ENCODE results near the gene ASPG.

Gene ASPG

DNA sequence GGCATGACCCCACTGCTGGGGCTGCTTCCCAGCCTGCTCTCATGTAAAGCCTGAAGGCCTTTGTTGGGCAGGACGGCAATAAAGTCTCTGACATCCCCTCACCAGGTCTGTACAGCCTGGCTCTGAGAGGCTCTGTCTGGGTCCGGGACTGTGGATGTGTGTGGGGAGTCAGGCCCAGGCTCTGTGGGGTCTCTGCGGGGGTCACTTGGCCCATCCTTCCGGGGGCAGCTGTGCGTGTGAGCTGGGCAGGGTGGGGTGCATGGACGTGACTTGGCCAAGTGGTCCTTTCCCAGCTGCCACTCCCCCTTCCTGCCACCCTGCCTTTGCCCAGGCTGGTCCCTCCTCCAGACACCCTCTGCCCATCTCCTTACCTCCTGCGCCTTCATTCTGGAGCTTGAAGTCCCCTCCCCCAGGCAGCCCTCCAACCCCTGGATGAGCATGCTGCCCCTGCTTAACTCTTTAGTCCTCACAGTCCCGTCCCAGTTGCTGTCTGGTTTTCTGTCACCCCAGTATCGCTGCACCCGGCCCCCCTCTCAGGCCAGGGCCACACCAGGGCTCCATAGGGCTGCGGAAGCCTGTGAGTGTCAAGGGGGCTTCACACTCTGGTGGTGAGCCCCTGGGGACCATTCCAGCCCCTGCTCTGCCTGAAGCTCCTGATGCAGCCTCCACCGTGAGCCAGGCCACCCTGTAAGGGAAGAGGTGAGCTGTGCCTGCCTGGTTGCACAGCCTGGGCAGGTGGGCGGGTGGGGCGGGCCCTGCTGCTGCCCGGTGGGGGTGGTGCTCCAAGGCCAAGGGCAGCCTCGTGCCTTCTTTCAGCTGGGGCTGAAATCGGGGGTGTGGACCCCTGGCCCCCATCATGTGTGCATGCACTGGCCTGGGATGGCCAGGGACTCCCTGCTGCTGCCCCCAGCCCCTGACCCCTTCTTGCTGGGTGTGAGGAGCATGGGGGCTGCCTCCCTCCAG, 27.4 kb downstream of the ASPG start:
- TF ChIP-seq, protein P1, sequence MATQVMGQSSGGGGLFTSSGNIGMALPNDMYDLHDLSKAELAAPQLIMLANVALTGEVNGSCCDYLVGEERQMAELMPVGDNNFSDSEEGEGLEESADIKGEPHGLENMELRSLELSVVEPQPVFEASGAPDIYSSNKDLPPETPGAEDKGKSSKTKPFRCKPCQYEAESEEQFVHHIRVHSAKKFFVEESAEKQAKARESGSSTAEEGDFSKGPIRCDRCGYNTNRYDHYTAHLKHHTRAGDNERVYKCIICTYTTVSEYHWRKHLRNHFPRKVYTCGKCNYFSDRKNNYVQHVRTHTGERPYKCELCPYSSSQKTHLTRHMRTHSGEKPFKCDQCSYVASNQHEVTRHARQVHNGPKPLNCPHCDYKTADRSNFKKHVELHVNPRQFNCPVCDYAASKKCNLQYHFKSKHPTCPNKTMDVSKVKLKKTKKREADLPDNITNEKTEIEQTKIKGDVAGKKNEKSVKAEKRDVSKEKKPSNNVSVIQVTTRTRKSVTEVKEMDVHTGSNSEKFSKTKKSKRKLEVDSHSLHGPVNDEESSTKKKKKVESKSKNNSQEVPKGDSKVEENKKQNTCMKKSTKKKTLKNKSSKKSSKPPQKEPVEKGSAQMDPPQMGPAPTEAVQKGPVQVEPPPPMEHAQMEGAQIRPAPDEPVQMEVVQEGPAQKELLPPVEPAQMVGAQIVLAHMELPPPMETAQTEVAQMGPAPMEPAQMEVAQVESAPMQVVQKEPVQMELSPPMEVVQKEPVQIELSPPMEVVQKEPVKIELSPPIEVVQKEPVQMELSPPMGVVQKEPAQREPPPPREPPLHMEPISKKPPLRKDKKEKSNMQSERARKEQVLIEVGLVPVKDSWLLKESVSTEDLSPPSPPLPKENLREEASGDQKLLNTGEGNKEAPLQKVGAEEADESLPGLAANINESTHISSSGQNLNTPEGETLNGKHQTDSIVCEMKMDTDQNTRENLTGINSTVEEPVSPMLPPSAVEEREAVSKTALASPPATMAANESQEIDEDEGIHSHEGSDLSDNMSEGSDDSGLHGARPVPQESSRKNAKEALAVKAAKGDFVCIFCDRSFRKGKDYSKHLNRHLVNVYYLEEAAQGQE (IDR thresholded peaks at IDR 0.05; ENCODE audit: insufficient read depth in 1 of 2, low read depth in 2 of 2, low read length in 2 of 2) = no peak
- TF ChIP-seq SIN3A (IDR thresholded peaks at IDR 0.05; ENCODE audit: borderline replicate concordance, insufficient read depth, low read length) (no peak), TAF1 (IDR thresholded peaks at IDR 0.05; ENCODE audit: borderline replicate concordance, insufficient read depth, low read length) (no peak), POLR2AphosphoS5 (IDR thresholded peaks at IDR 0.05; ENCODE audit: low read depth, low read length) (no peak), FOXP2 (optimal IDR thresholded peaks at IDR 0.05; ENCODE audit: borderline replicate concordance, extremely low read depth, extremely low read length, insufficient read depth) (no peak)

DNA sequence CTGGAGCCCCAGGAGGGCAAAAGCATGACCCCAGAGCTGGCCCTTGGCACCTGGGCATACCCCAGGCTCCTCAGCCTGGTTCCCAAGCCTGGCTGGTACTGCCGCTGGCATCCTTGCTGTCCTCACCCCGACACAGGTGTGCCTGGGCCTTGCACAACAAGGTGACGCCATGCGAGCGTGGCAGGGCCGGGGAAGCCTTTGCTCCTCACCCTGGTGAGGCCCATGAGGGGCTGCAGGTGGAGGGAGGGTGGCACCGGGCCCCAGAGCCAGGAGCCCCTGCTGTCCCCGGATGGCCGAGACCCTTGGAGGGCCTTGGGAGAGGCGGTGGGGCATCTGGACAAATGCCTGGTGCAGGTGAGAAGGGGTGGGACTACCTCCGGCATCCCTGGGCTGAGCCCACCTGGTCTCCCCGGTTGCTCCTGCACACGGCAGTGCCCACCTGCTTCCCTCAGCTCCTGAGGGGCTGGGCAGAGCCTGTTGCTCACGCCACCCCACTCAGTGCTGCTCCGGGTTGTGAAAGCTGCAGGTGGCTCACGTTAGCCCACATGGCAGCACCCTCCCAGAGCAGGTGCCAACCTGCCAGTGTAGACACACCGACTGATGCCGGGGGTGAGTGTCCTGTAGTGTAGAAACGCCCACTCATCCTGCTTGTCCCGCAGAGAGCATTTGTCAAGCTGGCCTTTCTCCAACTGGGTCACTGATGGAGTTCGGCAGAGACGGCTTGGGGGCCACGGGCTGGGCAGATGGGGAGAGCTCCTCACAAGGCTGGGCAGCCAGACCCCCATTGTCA, 28.3 kb downstream of the ASPG start:
- TF ChIP-seq TAF1 (IDR thresholded peaks at IDR 0.05; ENCODE audit: borderline replicate concordance, insufficient read depth, low read length) (no peak), POLR2AphosphoS5 (IDR thresholded peaks at IDR 0.05; ENCODE audit: low read depth, low read length) (no peak), SIN3A (IDR thresholded peaks at IDR 0.05; ENCODE audit: borderline replicate concordance, insufficient read depth, low read length) (no peak), FOXP2 (optimal IDR thresholded peaks at IDR 0.05; ENCODE audit: borderline replicate concordance, extremely low read depth, extremely low read length, insufficient read depth) (no peak)
- TF ChIP-seq, protein P1 (IDR thresholded peaks at IDR 0.05; ENCODE audit: insufficient read depth in 1 of 2, low read depth in 2 of 2, low read length in 2 of 2) = no peak

DNA sequence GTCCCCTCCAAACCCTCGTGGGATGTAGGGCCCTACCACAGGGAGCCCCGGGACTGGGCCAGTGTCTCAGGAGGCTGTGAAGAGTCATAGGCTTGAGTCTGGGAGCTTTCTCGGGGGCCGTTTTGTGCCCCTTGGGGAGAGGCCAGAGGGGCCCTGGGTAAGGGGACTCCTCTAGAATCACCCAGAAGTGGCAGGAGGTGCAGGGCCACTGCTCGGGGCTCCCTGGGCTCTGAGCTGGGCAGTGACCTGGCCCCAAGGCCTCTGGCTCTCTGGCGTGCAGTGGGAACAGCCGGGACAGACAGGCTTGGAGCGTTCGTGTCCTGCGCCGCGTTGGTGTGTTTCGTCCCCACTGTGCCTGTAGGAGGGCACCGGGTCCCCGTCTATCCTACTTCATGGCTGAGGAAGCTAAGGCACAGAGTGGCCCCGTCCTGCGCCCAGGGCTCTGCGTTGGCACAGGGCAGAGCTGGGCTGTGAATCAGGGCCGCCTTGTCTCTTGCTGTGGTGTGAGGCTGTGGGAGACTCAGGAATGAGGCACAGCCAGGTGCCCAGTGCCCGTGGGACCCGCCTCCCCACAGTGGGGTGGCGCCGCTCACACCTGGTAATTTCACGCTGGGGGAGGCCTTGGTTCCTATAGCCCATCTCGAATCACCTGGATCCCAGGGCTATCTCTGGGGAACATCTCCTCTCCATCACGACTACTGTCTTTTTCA, 29.1 kb downstream of the ASPG start:
- TF ChIP-seq, protein P1 (IDR thresholded peaks at IDR 0.05; ENCODE audit: insufficient read depth in 1 of 2, low read depth in 2 of 2, low read length in 2 of 2) = no peak
- TF ChIP-seq TAF1 (IDR thresholded peaks at IDR 0.05; ENCODE audit: borderline replicate concordance, insufficient read depth, low read length) (no peak), FOXP2 (optimal IDR thresholded peaks at IDR 0.05; ENCODE audit: borderline replicate concordance, extremely low read depth, extremely low read length, insufficient read depth) (no peak), SIN3A (IDR thresholded peaks at IDR 0.05; ENCODE audit: borderline replicate concordance, insufficient read depth, low read length) (no peak), POLR2AphosphoS5 (IDR thresholded peaks at IDR 0.05; ENCODE audit: low read depth, low read length) (no peak)

DNA sequence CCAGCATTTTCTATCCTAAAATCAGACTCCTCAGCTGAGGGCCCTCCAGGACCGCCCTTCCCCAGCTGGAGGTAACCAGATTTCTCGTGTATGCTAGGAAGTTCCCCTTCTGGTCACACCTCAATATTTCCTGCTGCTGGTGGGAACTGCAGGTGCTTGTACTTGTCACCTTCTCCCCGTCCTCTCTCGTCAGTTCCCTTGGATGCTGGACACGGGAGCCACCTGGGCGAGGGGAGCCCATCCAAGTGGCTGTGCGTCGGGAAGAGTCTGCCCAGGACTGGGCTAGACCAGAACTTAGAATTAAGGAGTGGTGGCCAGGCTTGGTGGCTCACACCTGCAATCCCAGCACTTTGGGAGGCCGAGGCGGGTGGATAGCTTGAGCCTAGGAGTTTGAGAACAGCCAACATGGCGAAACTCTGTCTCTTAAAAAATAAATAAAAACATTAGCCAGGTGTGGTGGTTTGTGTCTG, 29.7 kb downstream of the ASPG start:
- TF ChIP-seq POLR2AphosphoS5 (IDR thresholded peaks at IDR 0.05; ENCODE audit: low read depth, low read length) (no peak), FOXP2 (optimal IDR thresholded peaks at IDR 0.05; ENCODE audit: borderline replicate concordance, extremely low read depth, extremely low read length, insufficient read depth) (no peak), TAF1 (IDR thresholded peaks at IDR 0.05; ENCODE audit: borderline replicate concordance, insufficient read depth, low read length) (no peak), SIN3A (IDR thresholded peaks at IDR 0.05; ENCODE audit: borderline replicate concordance, insufficient read depth, low read length) (no peak)
- TF ChIP-seq, protein P1 (IDR thresholded peaks at IDR 0.05; ENCODE audit: insufficient read depth in 1 of 2, low read depth in 2 of 2, low read length in 2 of 2) = no peak

Measured in PFSK-1 (cell line).